A549 (cell line): ENCODE measurements around the gene RBPJ. TPM values are rescaled to one million over a fixed set of nuclear protein-coding genes. Genes with fewer than 3 reads are reported as not detected.

Experiments used
- ATAC-seq, 2 experiments: fragments of 200-7000 bp in 1 of 2; fragments of >200 bp in 1 of 2; cut with Nextera tagmentation in 1 of 2; cut with Tn5 transposase in 1 of 2; 3 replicates each; pipeline versions ENCODE4 v1.8.0 to v1.9.1; 2018 to 2020; ENCODE audit warnings: mild to moderate bottlenecking in 1 of 2, moderate library complexity in 1 of 2
- CTCF ChIA-PET: fragments of 300-600 bp; sonication (Branson Sonifier 250); formaldehyde crosslinking; extraction: SDS; loops from one replicate; lab custom pipeline; 2021; ENCODE audit warnings: antibody characterized with exemption, inconsistent platforms; lab: Yijun Ruan, JAX
- POLR2A ChIA-PET: fragments of 350-600 bp; formaldehyde crosslinking; extraction: SDS; loops from one replicate; lab custom pipeline; 2021; ENCODE audit warnings: antibody characterized with exemption, inconsistent platforms; lab: Yijun Ruan, JAX
- DNase-seq, 2 experiments: peaks; one replicate each; pipeline versions ENCODE4 v3.0.0 to v3.0.0-alpha.2; 2011 to 2016; ENCODE audit warnings: low read depth in 1 of 2, low spot score in 1 of 2
- FAIRE-seq: peaks from 2 replicates; lab custom pipeline; 2011; peaks lifted over from hg19 to GRCh38; lab: Jason Lieb, UNC
- H3K27ac ChIP-seq, 2 experiments: fragments of >200 bp; sonication (Bioruptor Twin); formaldehyde crosslinking; 3 replicates each; pipeline ENCODE4 v1.5.1; 2016 to 2017
- H3K4me1 ChIP-seq: fragments of >200 bp; sonication (Bioruptor Twin); formaldehyde crosslinking; 3 replicates; pipeline ENCODE4 v1.6.1; 2016
- H3K4me2 ChIP-seq: fragments of >200 bp; sonication (Bioruptor Twin); formaldehyde crosslinking; 3 replicates; pipeline ENCODE4 v1.6.1; 2016
- H3K4me3 ChIP-seq: fragments of >200 bp; sonication (Bioruptor Twin); formaldehyde crosslinking; 3 replicates; pipeline ENCODE4 v1.5.1; 2016
- H3K9me3 ChIP-seq: fragments of >200 bp; sonication (Bioruptor Twin); formaldehyde crosslinking; 3 replicates; pipeline ENCODE4 v1.6.1; 2016
- BCL3 ChIP-seq: fragments of >200 bp; sonication (Bioruptor Twin); formaldehyde crosslinking; IDR thresholded peaks from 3 replicates; pipeline ENCODE4 v1.6.1; 2016
- CBX2 ChIP-seq: fragments of 200-600 bp; sonication (generic); IDR thresholded peaks from 2 replicates; pipeline ENCODE4 v1.6.1; 2016; ENCODE audit warnings: low read depth, mild to moderate bottlenecking, borderline replicate concordance
- CBX8 ChIP-seq: fragments of 200-600 bp; sonication (generic); IDR thresholded peaks from 2 replicates; pipeline ENCODE4 v1.6.1; 2016
- CTCF ChIP-seq: fragments of >200 bp; sonication (Bioruptor Twin); formaldehyde crosslinking; IDR thresholded peaks from 3 replicates; pipeline ENCODE4 v1.5.1; 2016
- E2F6 ChIP-seq: IDR thresholded peaks from 2 replicates; pipeline ENCODE4 v1.6.1; 2012; ENCODE audit warnings: low read depth, borderline replicate concordance
- EHF ChIP-seq: fragments of 250-450 bp; sonication (Bioruptor Pico); IDR thresholded peaks from 2 replicates; pipeline ENCODE4 v1.5.0; 2020; ENCODE audit warnings: mild to moderate bottlenecking
- EHMT2 ChIP-seq: fragments of 200-600 bp; sonication (generic); IDR thresholded peaks from 2 replicates; pipeline ENCODE4 v1.6.1; 2016; ENCODE audit warnings: antibody characterized with exemption, low read depth, mild to moderate bottlenecking, moderate library complexity
- ELK1 ChIP-seq: fragments of 150-350 bp; IDR thresholded peaks from 2 replicates; pipeline ENCODE4 v1.6.1; 2014; ENCODE audit warnings: low read depth, mild to moderate bottlenecking, low read length
- ESRRA ChIP-seq: fragments of 150-350 bp; IDR thresholded peaks from 2 replicates; pipeline ENCODE4 v1.6.1; 2014; ENCODE audit warnings: mild to moderate bottlenecking, low read length, borderline replicate concordance
- FOSB ChIP-seq: fragments of 250-450 bp; sonication (Bioruptor Pico); IDR thresholded peaks from 2 replicates; pipeline ENCODE4 v1.5.0; 2020; ENCODE audit warnings: mild to moderate bottlenecking, moderate library complexity
- HOXB5 ChIP-seq: fragments of 250-450 bp; sonication (Bioruptor Pico); IDR thresholded peaks from 2 replicates; pipeline ENCODE4 v1.5.0; 2020; ENCODE audit warnings: mild to moderate bottlenecking, moderate library complexity
- JUN ChIP-seq, 2 experiments: fragments of >200 bp; sonication (Bioruptor Twin); formaldehyde crosslinking; IDR thresholded peaks; 2 replicates in 1 of 2; 3 replicates in 1 of 2; pipeline ENCODE4 v1.6.1; 2016 to 2017
- JUNB ChIP-seq: fragments of >200 bp; sonication (Bioruptor Twin); formaldehyde crosslinking; IDR thresholded peaks from 2 replicates; pipeline ENCODE4 v1.6.1; 2016
- MAFK ChIP-seq: fragments of 450-650 bp; IDR thresholded peaks from 2 replicates; pipeline ENCODE4 v1.6.1; 2014; ENCODE audit not compliant: partially characterized antibody
- MYC ChIP-seq: IDR thresholded peaks from 2 replicates; pipeline ENCODE4 v1.6.1; 2012; ENCODE audit warnings: mild to moderate bottlenecking, inconsistent platforms, low read length, improper control_type of control experiment, borderline replicate concordance
- NR3C1 ChIP-seq: fragments of >200 bp; sonication (Bioruptor Twin); formaldehyde crosslinking; IDR thresholded peaks from 3 replicates; pipeline ENCODE4 v1.6.1; 2017
- PBX3 ChIP-seq: IDR thresholded peaks from 2 replicates; pipeline ENCODE4 v1.6.1; 2012
- RAD21 ChIP-seq, 2 experiments: fragments of >200 bp in 1 of 2; sonication (Bioruptor Twin) in 1 of 2; formaldehyde crosslinking in 1 of 2; IDR thresholded peaks in 1 of 2; conservative IDR thresholded peaks in 1 of 2; 2 replicates in 1 of 2; 3 replicates in 1 of 2; pipeline ENCODE4 v1.6.1; 2012 to 2018; ENCODE audit warnings: inconsistent platforms in 1 of 2
- RCOR1 ChIP-seq: fragments of 150-350 bp; IDR thresholded peaks from 2 replicates; pipeline ENCODE4 v1.6.1; 2014; ENCODE audit warnings: antibody characterized with exemption, low read length, low read depth
- RFX5 ChIP-seq: fragments of 450-650 bp; IDR thresholded peaks from 2 replicates; pipeline ENCODE4 v1.7.1; 2014; ENCODE audit warnings: antibody characterized with exemption, mild to moderate bottlenecking, moderate library complexity
- RNF2 ChIP-seq: fragments of 200-600 bp; sonication (generic); IDR thresholded peaks from 2 replicates; pipeline ENCODE4 v1.6.1; 2016; ENCODE audit warnings: low read depth, mild to moderate bottlenecking, antibody characterized with exemption, moderate library complexity, borderline replicate concordance
- TP53 ChIP-seq: fragments of 250-450 bp; sonication (Bioruptor Pico); IDR thresholded peaks from 2 replicates; pipeline ENCODE4 v1.5.0; 2021; ENCODE audit warnings: mild to moderate bottlenecking, moderate library complexity
- ZSCAN20 ChIP-seq: fragments of 250-450 bp; sonication (Bioruptor Pico); IDR thresholded peaks from 2 replicates; pipeline ENCODE4 v1.8.0; 2022; ENCODE audit warnings: mild to moderate bottlenecking, moderate library complexity
- WGBS: methylation state at CpG from one replicate; pipeline ENCODE4 v1.1.6; 2017; ENCODE audit errors: missing lambda C conversion rate; 5-methylcytosine and 5-hydroxymethylcytosine counted together
- polyA plus RNA-seq, 4 experiments: library from polyadenylated mRNA; depleted of rRNA in 3 of 4; stranded (reverse); fragments of >200 nt; fragmentation: RNase III in 1 of 4; extraction: RNeasy Plus Mini Kit Qiagen cat#74134 plus additional on column Dnase treatment in 1 of 4; gene quantifications; 2 replicates in 3 of 4; 3 replicates in 1 of 4; pipeline ENCODE4 v1.2.3, GENCODE V29; 2011 to 2017

Gene RBPJ
- polyA plus RNA-seq, 2 of the 4 experiments (the other 2 are of a cell fraction), result 16.5 to 37.1 TPM

- peaks cover 8% of the 10 kb centered on the region; the same call in 1 of the 3 replicates for H3K4me1 ChIP-seq
- DNase-seq, result no peak
- H3K4me2 ChIP-seq, result no peak overlapping the region
- H3K9me3 ChIP-seq, result no peaks in the 10 kb centered on the region
- H3K4me3 ChIP-seq, result no peak overlapping the region
- no peak for FAIRE-seq
- ATAC-seq, result no peak
- TF ChIP-seq CBX8 (no peak), RNF2 (no peak), ZSCAN20 (no peak), JUNB (no peak), HOXB5 (CRISPR knock-in tag) (no peak), ESRRA (no peak), EHF (no peak), RFX5 (no peak), FOSB (CRISPR knock-in tag) (no peak), RCOR1 (no peak), ELK1 (no peak), MYC (no peak), NR3C1 (no peak), RAD21 (conservative IDR thresholded peaks at IDR 0.05 in 1 of 2, IDR thresholded peaks at IDR 0.05 in 1 of 2) (no peak)
- CTCF ChIA-PET, result interaction anchor here (0.7 kb wide), 1 partner anchor 667 kb away, joined by 3 read pairs; no protein-coding TSS in a partner anchor
- WGBS, result 79% methylated on average over 4 of the region's 4 CpGs
- POLR2A ChIA-PET, result interaction anchor here (0.6 kb wide), 1 partner anchor 470 kb away, joined by 3 read pairs; no protein-coding TSS in a partner anchor
- no peak overlapping the region for H3K27ac ChIP-seq
Observed at GRCh38 chr4:26289401-26289800, 31.4 kb upstream of the RBPJ start.

- no peak overlapping the region for H3K4me2 ChIP-seq
- FAIRE-seq, result no peak
- WGBS, result 71% methylated on average over 3 of the region's 3 CpGs
Observed at GRCh38 chr4:26290321-26290720, 30.5 kb upstream of the RBPJ start.

GRCh38 chr4:26294904-26295303 is 25.9 kb upstream of the RBPJ start:
- no peak for DNase-seq
- no peak overlapping the region for H3K27ac ChIP-seq
- H3K4me2 ChIP-seq, result no peak overlapping the region
- TF ChIP-seq HOXB5 (CRISPR knock-in tag), result no peak
- no peak for TF ChIP-seq NR3C1
- TF ChIP-seq EHMT2, result no peak
- no peak for TF ChIP-seq E2F6
- no peak for TF ChIP-seq CBX2
- TF ChIP-seq CTCF, result no peak
- TF ChIP-seq JUN (IDR thresholded peaks at IDR 0.05), result no peak
- no peak for TF ChIP-seq TP53
- TF ChIP-seq BCL3, result no peak
- TF ChIP-seq, all 56 proteins: peak for 0
- CTCF ChIA-PET, result no interaction called here
- Histone ChIP-seq H3K9me3 (no peaks in the 10 kb centered on the region), H3K4me3 (no peak overlapping the region), H3K4me1 (no peaks in the 10 kb centered on the region)
- 75% methylated on average over 5 of the region's 5 CpGs for WGBS
- POLR2A ChIA-PET, result interaction anchor here (1.4 kb wide), 1 partner anchor 24 kb away, joined by 3 read pairs; no protein-coding TSS in a partner anchor
- FAIRE-seq (no peak), ATAC-seq (no peak)

More at GRCh38 chr4:26290321-26290720, 30.5 kb upstream of the RBPJ start:
- Histone ChIP-seq H3K27ac (no peak overlapping the region), H3K9me3 (no peaks in the 10 kb centered on the region), H3K4me3 (no peak overlapping the region), H3K4me1 (peaks cover 8% of the 10 kb centered on the region; the same call in 1 of the 3 replicates)
- no peak for DNase-seq
- CTCF ChIA-PET, result interaction anchor here (0.6 kb wide), 1 partner anchor 207 kb away, joined by 6 read pairs; no protein-coding TSS in a partner anchor
- POLR2A ChIA-PET, result interaction anchor here (0.6 kb wide), 1 partner anchor 471 kb away, joined by 3 read pairs; no protein-coding TSS in a partner anchor
- TF ChIP-seq MAFK (no peak), PBX3 (no peak)
- ATAC-seq, result no peak
